C4-2B (cell line): ENCODE measurements around the gene HHEX.

Experiments used
- H3K27ac ChIP-seq: fragments of 450-650 bp; 2 replicates; pipeline ENCODE4 v1.5.1; 2017
- CTCF ChIP-seq: fragments of 450-650 bp; conservative IDR thresholded peaks from 2 replicates; pipeline ENCODE4 v1.5.1; 2017; ENCODE audit warnings: mild to moderate bottlenecking
- ZFX ChIP-seq: fragments of 450-650 bp; IDR thresholded peaks from 2 replicates; pipeline ENCODE4 v1.6.1; 2017

HHEX gene

DNA sequence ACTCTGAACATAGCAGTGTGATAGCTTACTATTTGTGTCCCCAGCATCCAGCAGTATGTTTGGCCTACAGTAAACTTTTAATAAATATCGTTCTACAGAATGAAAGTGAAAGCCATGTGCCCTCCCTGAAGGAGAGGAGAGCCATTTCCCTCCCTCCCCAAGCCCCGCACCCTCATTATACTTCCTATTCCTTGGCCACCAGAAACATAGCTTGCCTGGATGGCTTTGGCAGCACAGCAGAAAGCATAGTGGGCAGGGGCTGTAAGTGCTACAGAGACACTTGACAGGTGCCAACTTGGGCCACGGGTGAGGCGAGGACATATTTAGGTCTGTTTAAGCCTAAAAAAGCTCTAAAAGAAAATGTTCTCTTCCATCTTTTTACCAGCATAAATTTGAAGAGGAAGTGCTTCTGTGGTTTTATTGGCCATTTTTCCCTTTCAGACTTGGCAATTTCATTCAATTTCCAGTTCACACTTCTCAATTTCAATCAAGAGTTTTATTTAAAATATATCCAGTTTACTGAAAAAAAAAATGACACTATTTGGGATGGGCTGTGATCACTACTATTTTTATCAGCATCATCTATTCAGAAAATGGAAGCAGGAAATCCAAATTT lies 12.7 kb downstream of the HHEX start:
- H3K27ac ChIP-seq, result no peak overlapping the region
- TF ChIP-seq CTCF, result no peak
- TF ChIP-seq ZFX, result no peak

- peak overlapping the region; percentile 11 for H3K27ac ChIP-seq
- TF ChIP-seq CTCF (no peak), ZFX (no peak)
Observed at GRCh38 chr10:92712016-92712889, 22.5 kb downstream of the HHEX start.

DNA sequence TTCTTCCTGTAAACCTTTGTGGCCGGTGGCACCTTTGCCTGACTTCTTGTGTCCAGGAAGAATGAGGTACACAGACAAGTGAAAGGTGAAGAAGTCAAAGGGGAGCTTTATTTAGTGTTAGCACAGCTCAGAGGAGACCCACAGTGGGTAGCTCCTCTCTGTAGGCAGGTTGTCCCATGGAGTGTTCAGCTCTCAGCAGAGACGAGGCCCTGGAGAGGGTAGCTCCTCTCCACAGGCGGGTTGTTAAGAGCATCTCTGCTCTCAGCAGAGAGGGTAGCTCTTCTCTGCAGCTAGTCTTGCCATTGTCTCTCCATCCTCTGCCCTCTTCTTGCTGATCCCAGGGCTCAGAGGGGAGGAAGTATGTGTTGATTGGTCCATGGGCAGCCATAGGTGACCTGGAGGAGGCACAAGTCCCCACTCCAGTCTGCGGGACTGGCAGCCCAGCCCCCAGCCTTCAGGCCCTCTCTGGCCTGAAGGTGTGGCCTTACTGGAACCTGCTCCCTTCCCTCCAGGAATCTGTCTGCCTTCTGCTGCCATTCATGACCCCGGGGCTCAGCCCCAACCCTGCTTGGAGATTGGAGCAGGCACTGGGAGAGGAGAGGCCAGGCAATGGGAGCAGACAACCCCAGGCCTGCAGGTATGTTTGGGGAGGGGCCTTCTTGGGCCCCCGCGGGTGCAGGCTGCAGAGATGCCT lies 24.5 kb downstream of the HHEX start:
- no peak overlapping the region for H3K27ac ChIP-seq
- TF ChIP-seq ZFX (no peak), CTCF (no peak)

DNA sequence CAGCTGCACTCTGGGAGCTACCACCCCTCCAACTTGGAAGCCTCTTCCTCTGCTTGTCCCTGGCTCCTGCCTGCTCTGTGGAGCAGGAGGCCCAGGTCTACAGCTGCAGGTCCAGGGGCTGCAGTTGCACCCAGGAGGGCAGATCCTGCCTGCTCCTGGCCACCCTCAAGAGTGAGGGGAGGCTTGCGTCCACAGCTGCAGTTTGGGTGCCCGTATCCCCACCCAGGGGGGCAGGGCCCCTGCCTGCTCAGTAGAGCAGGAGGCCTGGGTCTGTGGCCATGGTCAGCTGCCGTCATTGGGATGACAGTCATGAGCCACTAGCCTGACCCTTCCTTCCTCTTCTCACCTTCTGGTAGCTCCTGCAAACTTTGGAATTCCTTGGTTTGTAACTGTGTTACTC lies 25.1 kb downstream of the HHEX start:
- TF ChIP-seq CTCF (no peak), ZFX (no peak)
- H3K27ac ChIP-seq, result no peak overlapping the region

GRCh38 chr10:92719991-92720830 lies 30.5 kb downstream of the HHEX start:
- no peak for TF ChIP-seq ZFX
- TF ChIP-seq CTCF, result no peak
- H3K27ac ChIP-seq, result no peak overlapping the region

DNA sequence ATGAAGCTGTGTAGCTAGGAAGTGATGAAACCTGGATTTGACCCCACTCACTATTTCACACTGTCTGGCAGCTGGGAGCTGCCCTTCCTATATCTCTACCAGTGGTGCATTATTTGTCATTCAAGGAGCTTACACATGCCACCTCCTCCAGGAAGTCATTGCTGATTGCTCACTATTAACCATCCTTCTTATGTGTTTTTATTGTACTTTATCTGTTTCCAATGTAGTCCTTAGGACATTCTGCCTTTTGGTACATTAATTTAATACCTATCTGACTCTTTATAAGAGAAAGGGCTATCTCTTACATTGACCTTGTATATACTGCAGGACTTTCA lies 31.0 kb downstream of the HHEX start:
- no peak for TF ChIP-seq CTCF
- no peak for TF ChIP-seq ZFX
- H3K27ac ChIP-seq, result no peak overlapping the region
